Germinal center (tissue), 1 donor: ENCODE measurements around the gene LRATD1.

ENCODE experiments used
- DNase-seq: peaks from one replicate; pipeline ENCODE4 v3.0.0; 2012; ENCODE audit warnings: mixed read lengths, low spot score

The LRATD1 gene

GRCh38 chr2:14633461-14634181, 1.1 kb downstream of the LRATD1 start:
- DNase-seq = peak; percentile 1

- DNase-seq = no peak
Observed at GRCh38 chr2:14634182-14634488, 1.6 kb downstream of the LRATD1 start.

- peak; percentile 32 for DNase-seq
Observed at GRCh38 chr2:14634489-14635390, 2.2 kb downstream of the LRATD1 start.

GRCh38 chr2:14635391-14635871, 2.9 kb downstream of the LRATD1 start:
- peak; percentile 1 for DNase-seq

GRCh38 chr2:14638488-14638887, 6.0 kb downstream of the LRATD1 start:
- DNase-seq = no peak

GRCh38 chr2:14641116-14641515, 8.6 kb downstream of the LRATD1 start:
- DNase-seq = no peak

- no peak for DNase-seq
Observed at GRCh38 chr2:14642499-14642898, 10.0 kb downstream of the LRATD1 start.

GRCh38 chr2:14647714-14648113, 15.2 kb downstream of the LRATD1 start:
- DNase-seq = no peak

- no peak for DNase-seq
Observed at GRCh38 chr2:14650066-14650465, 17.5 kb downstream of the LRATD1 start.

- no peak for DNase-seq
Observed at GRCh38 chr2:14654835-14655282, 22.3 kb downstream of the LRATD1 start.

GRCh38 chr2:14656146-14656545, 23.6 kb downstream of the LRATD1 start:
- DNase-seq = no peak

GRCh38 chr2:14661163-14661562, 28.6 kb downstream of the LRATD1 start:
- DNase-seq = no peak

- no peak for DNase-seq
Observed at GRCh38 chr2:14673351-14673875, 40.9 kb downstream of the LRATD1 start.

- no peak for DNase-seq
Observed at GRCh38 chr2:14675489-14675888, 43.0 kb downstream of the LRATD1 start.

GRCh38 chr2:14676371-14676770, 43.9 kb downstream of the LRATD1 start:
- DNase-seq = no peak

- no peak for DNase-seq
Observed at GRCh38 chr2:14677039-14677438, 44.5 kb downstream of the LRATD1 start.

- DNase-seq = no peak
Observed at GRCh38 chr2:14678761-14679160, 46.2 kb downstream of the LRATD1 start.

- DNase-seq = no peak
Observed at GRCh38 chr2:14681608-14682007, 49.1 kb downstream of the LRATD1 start.
